ENCODE measurements around the gene SCARF2.
"Not testable (repeated sequence)": the region's sequence is repeated elsewhere in the genome, so short reads cannot be mapped to it uniquely, and the experiment has no call there.

SCARF2 gene

DNA sequence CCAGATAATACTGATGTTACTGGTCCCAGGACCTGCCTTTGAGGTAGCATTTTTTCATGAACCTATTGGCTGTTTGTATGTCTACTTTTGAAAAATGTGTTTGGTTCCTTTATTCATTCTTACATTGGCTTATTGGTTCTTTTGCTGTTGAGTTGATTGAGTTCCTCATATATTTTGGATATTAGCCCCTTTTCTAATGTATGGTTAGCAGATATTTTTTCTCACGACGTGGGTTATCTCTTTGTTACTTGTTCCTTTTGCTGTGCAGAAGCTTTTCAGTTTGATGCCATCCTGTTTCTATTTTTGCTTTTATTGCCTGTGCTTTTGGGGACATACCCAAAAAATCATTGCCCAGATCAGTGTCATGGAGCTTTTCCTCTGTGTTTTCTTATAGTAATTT lies 53.5 kb downstream of the SCARF2 start:
- no peak overlapping the region for H3K4me3 ChIP-seq (ENCODE audit: low read length)
- DNase-seq (ENCODE audit: low read depth): no peak
- TF ChIP-seq CTCF (conservative IDR thresholded peaks at IDR 0.05; ENCODE audit: low read length): no peak

- no peak overlapping the region for H3K4me3 ChIP-seq (ENCODE audit: low read length)
- DNase-seq (ENCODE audit: low read depth): no peak
- TF ChIP-seq CTCF (conservative IDR thresholded peaks at IDR 0.05; ENCODE audit: low read length): no peak
Measured at GRCh38 chr22:20383538-20383937, 54.1 kb downstream of the SCARF2 start.

- TF ChIP-seq CTCF (conservative IDR thresholded peaks at IDR 0.05; ENCODE audit: low read length): no peak
- no peak overlapping the region for H3K4me3 ChIP-seq (ENCODE audit: low read length)
- DNase-seq (ENCODE audit: low read depth): no peak
Measured at GRCh38 chr22:20380486-20380885, 57.1 kb downstream of the SCARF2 start.

- not testable (repeated sequence) for DNase-seq (ENCODE audit: low read depth)
Measured at GRCh38 chr22:20378684-20379083, 58.9 kb downstream of the SCARF2 start.

GRCh38 chr22:20378110-20378509 lies 59.5 kb downstream of the SCARF2 start:
- TF ChIP-seq CTCF (conservative IDR thresholded peaks at IDR 0.05; ENCODE audit: low read length): no peak
- no peak for DNase-seq (ENCODE audit: low read depth)

More at GRCh38 chr22:20378684-20379083, 58.9 kb downstream of the SCARF2 start:
- not testable (repeated sequence) for H3K4me3 ChIP-seq (ENCODE audit: low read length)

GRCh38 chr22:20376983-20377382 lies 60.6 kb downstream of the SCARF2 start:
- H3K4me3 ChIP-seq (ENCODE audit: low read length): not testable (repeated sequence)

More at GRCh38 chr22:20378110-20378509, 59.5 kb downstream of the SCARF2 start:
- H3K4me3 ChIP-seq (ENCODE audit: low read length): no peak overlapping the region

GRCh38 chr22:20376281-20376680 lies 61.3 kb downstream of the SCARF2 start:
- not testable (repeated sequence) for DNase-seq (ENCODE audit: low read depth); H3K4me3 ChIP-seq (ENCODE audit: low read length)

More at GRCh38 chr22:20376983-20377382, 60.6 kb downstream of the SCARF2 start:
- not testable (repeated sequence) for DNase-seq (ENCODE audit: low read depth)
